GM19452 (cell line): ENCODE data around the gene MCOLN2.
"Not testable (repeated sequence)": the region's sequence is repeated elsewhere in the genome, so short reads cannot be mapped to it uniquely, and the experiment has no call there.

Experiments
- ATAC-seq: cut with Tn5 transposase; IDR thresholded peaks from one replicate; pipeline ENCODE4 v1.9.1; 2021; ENCODE audit not compliant: unreplicated experiment

Gene MCOLN2

DNA sequence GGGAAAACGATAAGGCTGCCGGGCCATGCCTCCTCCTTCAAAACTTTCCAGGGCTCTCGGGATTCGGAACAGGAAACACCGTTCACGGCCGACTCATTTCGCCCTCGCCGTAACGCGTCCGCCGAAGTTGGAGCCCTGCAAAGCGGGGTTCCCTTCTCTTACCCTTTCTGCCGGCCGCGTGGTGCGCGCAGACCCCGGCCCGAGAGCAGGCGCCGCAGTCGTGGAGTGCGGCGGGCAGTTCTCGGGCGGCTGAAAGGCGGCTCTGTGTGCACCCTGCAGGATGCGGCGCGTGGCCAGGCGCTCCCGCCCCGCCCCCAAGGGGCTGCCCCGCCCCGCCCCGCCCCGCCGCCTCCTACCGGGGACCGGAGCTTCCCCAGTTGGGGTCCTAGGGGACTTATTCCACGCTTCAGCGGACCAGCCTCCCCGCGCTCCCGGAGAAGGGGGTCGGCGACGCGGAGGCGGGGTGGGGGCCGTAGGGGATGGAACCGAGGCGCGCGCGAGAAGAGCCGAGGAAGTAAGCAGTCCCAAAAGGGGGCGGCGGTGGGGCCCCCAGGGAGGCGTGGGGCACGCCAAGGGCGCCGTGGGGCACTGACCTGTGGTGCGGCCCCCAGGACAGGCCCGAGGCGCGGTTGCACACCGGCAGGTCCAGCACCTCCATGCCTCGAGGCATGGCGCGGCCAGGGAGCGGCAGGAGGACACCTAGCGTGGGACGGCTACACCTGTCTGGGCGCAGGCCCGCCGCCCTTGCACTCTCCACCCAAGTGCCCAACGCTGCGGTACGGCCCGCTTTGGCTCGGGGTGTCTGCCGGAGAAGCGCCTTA lies at the start of gene MCOLN2:
MCOLN2 (minus strand) TSS at position 268 of the 821 bp plus-strand sequence; CDS start at position 27, 241 bp downstream.
- ATAC-seq, result peak; percentile 52

GRCh38 chr1:85042413-85042812 lies 45.5 kb upstream of the MCOLN2 start:
- ATAC-seq, result no peak

DNA sequence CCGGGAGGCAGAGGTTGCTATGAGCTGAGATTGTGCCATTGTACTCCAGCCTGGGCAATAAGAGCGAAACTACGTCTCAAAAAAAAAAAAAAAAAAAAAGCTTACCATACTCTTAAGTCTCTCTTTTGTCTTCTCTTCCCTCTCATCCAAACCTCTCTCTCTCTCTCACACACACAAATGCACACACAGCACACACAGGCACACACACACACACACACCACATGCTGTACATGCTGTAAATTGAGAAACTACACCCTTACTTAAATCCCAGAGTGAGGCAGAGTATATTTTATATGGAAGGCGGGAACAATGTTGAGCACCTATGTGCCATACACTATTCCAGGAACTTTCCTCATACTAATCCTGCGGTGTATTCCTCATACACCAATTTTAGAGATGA lies 44.9 kb upstream of the MCOLN2 start:
- ATAC-seq, result no peak

GRCh38 chr1:85033221-85033620 lies 36.3 kb upstream of the MCOLN2 start:
- ATAC-seq, result no peak

GRCh38 chr1:85030536-85030935 lies 33.6 kb upstream of the MCOLN2 start:
- ATAC-seq, result no peak

DNA sequence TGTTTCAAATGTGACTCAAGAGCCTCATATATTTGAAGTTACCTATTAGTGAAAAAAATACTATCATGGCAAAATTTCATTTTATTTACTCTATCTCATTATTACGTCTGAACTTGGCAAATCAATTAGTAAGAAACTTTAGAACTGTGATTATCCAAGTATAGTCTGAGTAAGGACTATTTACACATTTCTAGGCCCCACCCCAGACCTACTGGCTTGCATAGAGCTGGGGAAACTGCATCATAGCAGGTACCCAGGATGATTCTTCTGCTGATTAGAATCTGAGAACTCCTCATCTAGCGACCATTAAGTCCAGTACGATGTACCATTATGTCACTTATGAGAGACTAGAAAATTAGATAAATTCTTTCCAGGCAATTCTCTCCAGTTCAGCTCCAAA lies 31.2 kb upstream of the MCOLN2 start:
- ATAC-seq, result no peak

DNA sequence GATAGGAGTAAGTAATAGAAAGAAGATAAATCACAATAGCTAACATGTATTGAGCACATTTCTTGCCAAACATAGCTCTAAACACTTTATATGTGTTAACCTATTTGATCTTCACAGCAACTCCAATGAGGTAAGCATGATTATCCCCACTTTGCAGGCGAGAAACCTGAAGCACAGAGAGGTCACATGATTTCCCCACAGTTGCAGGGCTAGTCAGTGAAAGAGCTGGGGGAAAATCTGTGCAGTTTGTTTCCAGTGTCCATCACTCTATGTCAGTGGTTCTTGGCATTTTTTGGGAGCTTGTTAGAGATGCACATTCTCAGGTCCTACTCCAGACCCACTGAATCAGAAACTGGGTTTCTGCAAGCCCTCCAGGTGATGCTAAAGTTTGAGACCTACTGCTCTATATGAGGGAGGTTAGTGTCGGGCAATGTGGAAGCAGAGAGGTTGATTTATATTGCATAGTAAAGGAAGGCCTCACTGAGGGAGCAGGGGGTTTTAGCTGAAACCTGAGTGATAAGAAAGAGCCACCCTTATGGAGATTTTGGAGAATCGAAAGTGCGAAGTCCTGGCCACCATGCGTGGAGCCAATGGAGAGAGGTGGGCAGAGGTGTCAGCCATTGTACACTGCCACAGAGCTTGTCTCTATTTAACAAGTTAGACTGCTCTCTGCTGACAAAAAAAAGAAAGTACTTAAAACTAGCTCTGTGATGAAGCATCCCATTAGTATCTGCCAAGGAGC lies 30.5 kb upstream of the MCOLN2 start:
- peak; percentile 92 for ATAC-seq

DNA sequence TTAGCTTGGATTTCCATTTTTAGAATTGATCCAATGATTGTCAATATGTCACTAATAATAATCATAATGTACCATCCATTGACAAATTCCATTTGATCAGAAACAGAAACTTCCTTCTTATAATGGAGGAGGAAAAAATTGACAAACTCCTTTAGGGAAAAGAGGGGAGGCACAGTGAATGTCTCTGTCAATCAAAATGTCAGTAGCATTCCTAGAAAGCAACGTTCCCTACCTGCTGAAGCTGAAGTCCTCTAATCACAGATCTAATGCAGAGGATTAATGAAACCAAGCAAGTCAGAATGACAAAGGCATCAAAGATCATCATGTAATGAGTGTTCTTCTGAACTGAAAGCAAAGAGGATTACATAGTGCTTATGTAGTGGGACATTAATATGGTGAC lies 29.0 kb upstream of the MCOLN2 start:
- no peak for ATAC-seq

DNA sequence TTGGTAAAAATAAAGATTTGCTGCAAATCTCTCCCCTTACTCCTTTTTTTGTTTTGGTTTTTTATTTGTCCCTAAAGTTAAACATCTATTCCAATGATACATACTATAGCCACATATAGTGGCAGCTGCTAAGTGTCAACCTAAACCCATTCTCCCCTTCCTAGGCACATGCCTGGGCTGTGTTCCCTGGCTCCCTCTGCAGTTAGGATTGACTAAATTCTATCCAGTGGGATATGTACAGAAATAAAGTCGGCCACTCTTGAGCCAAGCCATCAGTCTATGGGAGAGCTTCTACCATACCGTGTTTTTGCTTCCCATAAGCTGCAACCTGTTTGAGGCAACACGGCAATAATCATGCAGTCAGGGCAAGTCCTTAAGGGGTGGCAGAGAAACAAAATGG lies 27.8 kb upstream of the MCOLN2 start:
- no peak for ATAC-seq

DNA sequence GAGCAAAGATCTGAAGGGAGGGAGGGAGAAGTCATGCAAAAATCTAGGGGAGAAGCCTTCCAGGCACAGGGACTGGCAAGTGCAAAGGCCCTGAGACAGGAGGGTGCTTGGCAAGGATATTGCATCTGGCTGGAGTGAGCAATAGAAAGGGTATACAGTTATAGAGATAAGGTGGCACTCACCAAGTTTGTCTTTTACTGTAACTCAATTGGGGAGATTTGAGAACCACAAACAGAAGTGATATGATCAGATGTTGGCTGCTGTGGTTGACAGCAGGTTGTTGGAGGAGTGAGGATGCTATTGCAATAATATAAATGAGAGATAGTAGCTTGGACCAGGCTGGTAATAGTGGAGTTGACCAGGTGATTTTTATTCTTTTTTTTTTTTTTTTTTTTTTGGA lies 25.8 kb upstream of the MCOLN2 start:
- ATAC-seq, result no peak

DNA sequence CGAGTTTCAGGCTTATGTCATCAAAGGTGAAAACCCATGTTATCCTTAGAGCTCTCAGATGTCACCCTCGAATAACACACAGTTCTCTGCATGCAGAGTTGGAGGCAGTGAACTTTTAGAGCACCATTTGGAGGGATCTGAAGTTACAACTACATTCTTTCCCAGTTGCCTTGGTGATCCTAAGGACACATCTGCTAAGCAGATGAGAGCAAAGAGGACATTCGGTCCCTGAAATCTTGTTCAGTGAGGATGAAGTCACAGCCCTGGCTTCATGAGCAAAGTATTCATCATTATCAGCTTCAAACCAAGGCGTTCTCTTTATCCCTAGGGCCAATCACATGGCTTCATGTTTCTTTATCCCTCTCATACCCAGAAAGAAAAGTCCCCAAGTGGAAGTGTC lies 23.1 kb upstream of the MCOLN2 start:
- no peak for ATAC-seq

- no peak for ATAC-seq
These were observed 18.9 kb upstream of the MCOLN2 start for GRCh38 chr1:85015826-85016225.

DNA sequence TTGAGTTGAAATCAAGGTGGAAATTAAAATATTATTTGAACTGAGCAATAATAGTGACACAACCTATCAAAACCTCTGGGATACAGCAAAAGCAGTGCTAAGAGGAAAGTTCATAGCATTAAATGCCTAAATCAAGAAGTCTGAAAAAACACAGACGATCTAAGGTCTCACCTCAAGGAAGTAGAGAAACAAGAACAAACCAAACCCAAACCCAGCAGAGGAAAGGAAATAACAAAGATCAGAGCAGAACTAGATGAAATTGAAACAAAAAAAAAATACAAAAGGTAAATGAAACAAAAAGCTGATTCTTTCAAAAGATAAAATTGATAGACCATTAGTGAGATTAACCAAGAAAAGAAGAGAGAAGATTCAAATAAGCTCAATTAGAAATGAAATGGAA lies 8.7 kb upstream of the MCOLN2 start:
- not testable (repeated sequence) for ATAC-seq

DNA sequence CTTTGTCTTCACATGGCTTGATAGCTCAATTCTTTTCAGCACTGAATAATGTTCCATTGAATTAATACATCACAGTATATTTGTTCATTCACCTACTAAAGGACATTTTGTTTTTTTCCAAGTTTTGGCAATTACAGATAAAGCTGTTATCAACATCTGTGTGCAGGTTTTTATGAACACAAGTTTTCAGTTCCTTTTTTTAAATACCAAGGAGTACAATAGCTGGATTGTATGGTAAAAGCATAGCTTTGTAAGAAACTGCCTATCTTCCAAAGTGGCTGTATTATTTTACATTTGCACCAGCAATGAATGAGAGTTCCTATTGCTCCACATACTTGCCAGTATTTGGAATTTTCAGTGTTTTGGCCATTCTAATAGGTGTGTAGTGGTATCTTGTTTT lies 4.8 kb upstream of the MCOLN2 start:
- no peak for ATAC-seq

DNA sequence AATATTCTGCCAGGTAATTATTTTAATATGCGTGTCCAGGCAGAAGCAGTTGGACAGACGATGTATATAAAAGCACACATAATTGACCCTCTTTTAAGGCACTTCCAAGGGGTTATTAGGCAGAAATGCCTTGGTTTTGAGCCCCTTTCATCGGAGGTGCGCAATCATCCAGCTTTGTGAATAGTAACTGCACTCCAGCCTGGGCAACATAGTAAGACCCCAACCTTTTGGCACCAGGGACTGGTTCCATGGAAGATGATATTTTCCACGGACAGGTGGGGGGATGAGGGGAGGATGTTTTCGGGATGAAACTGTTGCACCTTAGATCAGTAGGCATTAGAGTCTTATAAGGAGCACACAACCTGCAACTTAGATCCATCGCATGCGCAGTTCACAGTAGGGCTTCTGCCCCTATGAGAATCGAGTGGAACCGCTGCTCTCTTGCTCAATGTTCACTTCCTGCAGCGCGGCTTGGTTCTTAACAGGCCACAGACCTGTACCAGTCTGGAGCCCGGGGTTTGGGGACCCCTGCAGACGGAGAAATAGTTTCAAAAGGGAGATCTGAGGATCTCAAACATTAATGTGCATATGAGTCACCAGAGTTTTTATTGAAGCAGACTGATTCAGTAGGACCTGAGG lies 1.8 kb upstream of the MCOLN2 start:
- no peak for ATAC-seq

GRCh38 chr1:84997667-84998600 lies 1.0 kb upstream of the MCOLN2 start:
- ATAC-seq, result no peak

DNA sequence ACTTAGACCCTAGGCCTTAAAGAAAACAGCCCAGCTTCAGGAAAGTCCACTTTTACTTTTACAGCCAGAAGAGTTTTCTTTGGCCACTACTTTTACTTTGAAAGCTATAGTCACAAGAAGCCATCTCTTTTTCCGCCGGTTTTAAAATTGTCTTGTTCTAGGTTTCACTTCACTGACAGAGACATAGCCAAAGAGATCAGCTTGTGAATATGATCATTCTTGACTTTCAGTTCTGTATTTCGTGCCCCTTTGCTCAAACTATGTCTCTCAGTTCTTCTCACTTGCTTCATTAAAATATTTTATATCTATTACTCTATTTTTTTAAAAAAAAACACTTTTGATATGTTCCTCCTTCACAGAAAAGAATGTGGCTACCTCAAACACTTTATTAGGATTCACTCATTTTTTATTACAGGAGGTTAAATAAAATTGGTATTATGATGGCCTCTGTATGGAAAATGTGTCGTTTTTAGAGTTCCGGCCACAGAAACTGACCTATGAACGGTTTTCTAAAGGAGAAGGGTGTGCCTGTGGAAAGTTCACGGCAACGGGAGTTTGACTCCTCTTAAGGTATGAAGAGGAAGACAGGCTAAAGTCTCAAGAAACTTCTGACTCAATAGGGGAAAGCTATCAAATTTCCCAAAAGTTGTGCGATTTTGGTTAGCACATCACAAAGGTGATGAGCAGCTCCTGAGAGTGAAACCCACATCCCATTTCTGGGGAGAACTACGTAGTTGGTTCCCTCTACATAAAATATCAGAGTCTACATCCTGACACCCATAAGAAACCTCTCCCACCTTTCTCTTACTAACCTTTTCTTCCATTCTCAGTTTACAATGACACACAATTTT lies 1.2 kb downstream of the MCOLN2 start:
- ATAC-seq, result peak; percentile 32

DNA sequence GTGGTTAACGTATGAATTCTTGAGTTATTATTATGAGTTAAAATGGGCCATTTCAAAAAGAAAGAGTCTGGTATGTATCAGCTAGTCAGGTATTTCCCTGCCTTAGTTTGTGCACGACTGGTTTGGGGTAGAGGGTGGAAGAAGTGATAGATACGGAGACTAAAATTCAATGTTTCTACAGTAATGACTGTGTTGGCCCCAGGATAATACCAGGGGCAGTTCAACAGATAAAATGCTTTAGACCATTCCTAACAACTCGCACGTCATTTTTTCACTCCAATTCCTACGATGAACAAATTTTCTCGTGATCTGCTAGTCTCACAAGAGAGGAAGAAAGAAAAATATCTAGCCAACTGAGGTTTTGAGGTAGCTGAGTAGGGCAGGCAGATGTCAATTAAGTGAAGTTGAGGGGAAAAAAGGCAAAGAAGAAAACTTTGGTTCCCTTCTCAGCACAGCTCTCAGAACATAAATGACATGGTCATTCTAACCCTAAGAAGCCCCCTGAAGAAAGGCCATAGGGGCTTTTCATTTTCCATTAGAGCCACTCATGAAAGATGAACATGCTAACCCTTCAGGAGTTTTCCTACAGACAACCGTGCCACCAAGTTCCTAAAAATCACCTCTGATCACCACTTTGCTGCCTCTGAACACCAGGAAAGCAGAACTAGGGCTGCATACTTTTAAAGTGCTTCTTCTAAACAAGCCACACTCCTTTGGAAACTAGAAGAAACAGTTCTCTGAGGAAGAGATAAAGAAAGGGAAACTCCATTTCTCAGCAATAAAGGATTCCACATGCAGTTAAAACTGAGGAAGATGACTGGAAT lies 5.6 kb downstream of the MCOLN2 start:
- no peak for ATAC-seq

- ATAC-seq, result peak; percentile 59
These were observed 8.3 kb downstream of the MCOLN2 start for GRCh38 chr1:84988588-84988987.
